Measurements from ENCODE around the gene SND1.
"Not testable (repeated sequence)": the region's sequence is repeated elsewhere in the genome, so short reads cannot be mapped to it uniquely, and the experiment has no call there.

Gene SND1

DNA sequence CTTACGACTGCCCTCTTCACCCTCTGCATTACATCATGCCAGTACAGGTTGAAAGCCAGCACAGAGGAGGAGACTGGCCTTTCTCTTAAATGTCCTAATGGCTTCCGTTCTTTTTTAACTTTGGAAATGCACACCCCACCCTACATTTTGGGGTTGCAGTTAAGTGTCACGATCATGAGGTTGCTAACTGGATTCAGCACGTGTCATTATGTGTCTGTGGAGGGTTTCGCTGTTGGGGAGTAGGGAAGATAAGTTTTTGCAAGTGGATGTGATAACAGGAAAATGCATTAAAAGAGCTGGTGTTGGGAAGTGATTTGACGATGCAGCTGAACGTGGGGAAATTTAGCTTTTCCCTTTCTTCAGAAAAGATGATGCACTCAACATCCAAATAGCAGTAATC is 243.4 kb downstream of the SND1 start:
- no peak for DNase-seq

DNA sequence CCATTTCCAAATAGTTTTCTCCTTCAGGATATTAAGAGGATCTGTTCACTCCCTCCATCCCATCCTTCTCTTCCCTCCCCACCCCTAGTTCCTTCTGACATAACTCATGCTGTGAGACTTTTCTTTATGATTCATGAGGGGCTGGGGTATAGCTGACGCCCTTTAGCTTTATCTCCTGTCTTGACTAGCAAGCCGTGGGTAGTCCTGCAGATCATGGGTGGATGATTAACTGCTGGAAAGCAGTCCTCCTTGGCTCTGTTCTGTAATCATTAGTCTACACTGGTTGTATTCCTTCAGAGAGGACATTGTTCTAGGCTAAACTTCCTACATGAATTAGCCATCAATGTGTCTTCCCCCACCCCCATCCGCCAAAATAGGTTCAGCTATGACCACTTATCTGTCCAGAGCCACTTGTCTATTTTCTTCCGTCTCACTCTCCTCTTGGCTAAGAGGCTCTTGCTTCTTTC is 243.9 kb downstream of the SND1 start:
- no peak for DNase-seq

DNA sequence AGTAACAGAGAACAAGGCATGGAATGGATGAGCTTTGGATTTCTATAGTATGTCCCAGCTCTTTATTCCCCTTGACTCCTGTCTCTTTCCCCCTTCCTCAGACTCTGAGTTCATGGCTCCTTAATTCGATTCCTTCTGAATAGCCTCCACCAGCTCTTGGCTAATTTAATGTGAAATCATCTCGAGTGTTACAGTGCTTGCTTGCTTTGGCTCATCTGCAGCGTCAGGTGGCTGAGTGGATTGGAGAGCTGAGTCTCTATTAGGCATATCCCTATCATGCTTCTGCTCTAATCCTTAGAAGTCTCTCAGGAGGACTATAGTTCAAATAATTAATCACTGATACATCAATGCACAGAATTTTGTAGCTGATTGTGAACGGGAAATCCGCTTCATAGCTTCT is 244.7 kb downstream of the SND1 start:
- DNase-seq: no peak

DNA sequence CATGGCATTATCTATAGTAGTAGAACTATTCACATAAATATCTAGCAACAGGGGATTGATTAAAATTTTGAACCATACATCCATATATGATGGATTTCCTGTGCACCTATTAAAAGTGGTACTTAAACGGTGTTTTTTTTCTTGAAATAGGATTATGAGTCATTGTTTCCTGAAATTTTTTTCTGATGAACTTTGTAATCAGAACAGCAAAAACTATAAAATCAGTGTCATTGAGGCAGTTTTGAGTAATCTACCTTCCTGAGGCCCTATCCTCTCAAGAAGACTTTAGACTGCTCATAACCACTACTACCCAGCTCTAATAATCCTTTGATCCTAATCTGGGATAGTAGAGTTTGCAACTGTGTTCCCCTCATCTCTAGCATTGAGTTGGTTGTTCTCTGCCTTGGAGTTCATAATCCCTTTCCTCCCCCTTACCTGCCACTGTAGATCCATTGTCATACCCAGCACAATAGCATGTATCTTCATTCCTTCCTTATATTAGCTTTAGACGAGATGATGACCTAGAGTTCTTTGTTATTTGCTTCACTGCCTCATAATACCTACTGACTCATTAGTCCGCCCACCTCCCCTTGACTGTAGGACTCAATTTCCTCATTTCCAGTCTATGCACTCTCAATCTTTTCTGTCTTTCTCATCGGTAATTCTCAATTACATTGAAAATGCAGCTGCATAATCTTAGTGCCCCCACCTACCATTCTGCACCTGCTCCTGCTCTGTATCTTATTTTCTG is 245.9 kb downstream of the SND1 start:
- no peak for DNase-seq

DNA sequence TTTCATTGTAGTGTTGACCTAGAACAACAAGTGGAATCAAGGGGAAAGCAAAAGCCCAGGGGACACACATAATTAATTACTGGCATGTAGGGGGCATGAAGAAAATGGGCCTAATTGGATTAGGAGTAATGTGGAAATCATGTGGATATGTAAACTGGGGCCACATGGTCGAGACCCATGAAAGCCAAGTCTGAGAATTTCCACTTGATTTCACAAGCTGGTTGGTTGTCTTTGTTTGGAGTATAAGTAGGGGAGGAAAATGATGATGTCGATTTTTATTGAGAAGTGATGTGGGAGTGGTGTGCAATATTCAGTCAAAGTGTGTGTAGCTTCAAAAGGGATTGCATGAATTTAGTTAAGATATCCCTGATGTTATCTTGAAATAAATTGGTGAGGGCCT is 247.4 kb downstream of the SND1 start:
- no peak for DNase-seq

DNA sequence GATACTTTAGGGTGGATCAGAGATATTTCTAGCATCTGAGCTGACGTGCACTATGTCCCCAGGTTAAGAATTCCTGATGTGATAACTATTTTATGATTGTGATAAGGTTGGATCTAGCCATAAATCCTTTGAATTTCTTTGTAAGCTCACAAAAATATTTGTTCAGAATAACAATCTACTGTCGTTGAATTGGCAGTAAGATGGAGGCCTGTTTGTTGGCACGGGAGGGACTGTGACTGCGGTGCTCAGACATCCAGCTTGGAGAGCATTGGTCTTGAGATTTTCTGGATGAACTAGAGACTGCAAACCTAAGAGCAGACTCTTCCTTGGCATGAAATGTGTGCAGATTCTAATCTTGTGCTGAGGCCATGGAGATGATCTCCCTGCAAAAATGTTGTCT is 248.1 kb downstream of the SND1 start:
- no peak for DNase-seq

DNA sequence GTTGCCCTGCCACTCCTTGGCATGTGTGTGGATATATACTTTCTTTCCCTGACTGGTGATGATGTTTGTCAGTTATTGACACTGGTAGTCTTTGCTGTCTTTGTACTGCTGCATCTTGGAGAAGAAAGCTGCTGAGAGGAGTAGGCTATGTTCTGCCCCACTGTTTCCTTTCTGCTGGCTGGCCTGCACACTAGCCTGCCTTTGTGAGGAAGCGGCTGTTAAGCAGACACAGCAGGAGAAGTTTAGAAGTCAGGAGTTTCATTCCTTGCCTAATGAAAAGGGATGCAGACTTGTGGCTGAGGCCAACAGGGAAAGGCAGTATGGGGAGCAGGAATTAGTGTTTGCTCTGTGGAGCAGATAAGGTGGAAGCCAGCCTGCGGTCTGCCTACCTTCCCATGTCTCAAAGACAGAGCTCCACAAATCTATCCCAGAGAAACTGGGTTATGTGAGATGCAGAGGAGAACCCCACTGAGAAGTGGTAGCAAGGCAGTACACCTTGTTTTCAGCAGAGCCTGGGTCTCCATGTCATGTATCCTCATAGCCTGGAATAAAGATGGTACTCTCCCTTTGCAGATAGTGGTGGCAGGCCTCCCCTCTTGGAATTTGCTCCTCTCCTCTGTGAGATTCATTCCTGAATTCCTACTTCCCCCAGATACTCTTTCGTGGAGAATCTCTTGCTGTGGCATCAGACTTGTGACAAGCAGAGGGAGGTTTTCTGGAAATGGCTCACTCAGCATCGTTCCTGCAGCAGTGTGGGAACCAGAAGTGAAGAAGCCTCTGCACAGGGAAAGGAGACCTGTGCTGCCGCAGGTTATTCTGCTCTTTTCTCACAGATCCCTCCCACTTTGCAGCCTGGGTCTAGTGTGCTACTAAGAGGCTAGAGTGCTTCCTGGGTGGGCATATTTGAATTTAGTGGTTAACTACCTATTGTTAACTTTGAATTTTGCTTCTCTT is 249.0 kb downstream of the SND1 start:
- DNase-seq: no peak

DNA sequence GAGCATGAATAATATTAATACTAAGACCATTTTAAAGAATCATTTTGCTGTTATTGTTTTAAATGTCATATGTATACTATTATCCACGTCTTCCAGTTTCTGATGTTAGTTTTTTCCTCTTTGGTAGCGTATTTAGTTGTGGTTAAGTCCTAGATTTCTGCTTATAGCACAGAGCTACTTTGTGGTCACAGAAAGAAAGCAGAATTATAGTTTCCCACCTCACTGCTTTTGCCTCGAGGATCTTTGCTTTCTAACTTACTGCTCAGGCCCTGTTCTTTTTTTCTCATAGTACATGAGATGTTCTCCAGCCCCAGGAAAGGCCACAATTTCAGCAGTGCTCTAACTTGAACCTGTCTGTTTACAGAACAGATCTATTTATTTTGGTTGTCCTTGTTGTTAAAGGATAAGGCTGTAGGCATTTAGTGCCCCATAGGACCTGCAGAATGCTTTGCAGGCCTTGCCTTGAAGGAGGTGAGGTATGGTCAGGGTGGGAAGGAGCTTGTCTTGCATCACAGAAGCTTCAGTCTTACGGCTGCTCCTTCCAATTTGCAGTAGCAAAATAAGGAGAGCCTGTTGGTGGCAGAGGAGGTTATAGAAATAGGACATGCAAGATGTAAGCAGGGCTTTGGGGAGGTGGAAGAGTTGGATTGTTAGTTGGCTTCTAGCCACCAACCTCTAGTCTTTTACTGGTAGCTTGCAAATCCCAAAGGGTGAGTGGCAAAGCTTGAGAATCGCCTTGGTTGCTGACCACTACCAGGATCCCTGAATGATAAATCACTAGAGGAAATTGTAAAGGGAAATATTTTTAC is 250.1 kb downstream of the SND1 start:
- DNase-seq: no peak

DNA sequence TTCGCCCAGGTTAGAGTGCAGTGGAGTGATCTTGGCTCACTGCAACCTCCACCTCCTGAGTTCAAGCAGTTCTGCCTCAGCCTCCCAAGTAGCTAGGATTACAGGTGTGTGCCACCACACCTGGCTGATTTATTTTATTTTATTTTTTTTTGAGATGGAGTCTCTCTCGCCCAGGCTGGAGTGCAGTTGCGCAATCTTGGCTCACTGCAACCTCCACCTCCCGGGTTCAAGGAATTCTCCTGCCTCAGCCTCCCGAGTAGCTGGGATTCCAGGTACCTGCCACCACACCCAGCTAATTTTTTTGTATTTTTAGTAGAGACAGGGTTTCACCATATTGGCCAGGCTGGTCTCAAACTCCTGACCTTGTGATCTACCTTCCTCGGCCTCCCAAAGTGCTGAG is 250.8 kb downstream of the SND1 start:
- not testable (repeated sequence) for DNase-seq

DNA sequence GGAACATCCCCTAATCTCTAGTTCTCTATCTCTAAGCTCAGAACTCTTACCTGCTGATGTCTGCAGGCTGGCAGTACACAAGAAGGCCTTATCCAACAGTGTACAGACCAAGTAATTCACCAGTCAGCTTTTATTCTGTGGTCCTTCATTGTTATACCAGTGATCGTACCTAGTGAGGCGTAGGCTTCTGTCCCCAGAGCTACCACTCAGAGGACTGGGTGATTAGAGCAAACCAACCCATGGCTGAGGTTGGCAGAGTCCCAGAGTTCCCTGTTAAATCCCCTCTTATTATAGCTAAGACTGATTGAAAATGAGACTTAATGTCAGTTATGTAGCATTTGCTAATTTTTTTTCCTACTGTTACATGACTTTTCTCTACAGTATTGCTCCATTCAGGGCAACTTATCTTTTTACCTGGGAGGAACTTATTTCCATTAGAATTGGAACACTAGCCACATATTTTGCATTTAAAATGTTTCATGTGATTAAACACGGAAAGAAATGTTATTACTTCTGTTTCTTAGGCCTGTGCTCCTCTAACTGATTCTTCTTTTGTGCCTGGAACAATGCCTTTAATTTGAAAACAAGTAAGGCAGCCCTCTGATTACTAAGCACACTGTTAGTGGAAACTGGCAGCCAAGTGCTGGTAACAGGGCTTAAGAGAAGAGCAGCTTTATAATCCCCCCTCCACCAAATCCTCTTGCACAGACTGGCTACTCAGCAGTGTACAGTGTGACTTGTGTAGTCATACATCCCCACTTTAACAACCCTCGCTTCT is 252.1 kb downstream of the SND1 start:
- no peak for DNase-seq

DNA sequence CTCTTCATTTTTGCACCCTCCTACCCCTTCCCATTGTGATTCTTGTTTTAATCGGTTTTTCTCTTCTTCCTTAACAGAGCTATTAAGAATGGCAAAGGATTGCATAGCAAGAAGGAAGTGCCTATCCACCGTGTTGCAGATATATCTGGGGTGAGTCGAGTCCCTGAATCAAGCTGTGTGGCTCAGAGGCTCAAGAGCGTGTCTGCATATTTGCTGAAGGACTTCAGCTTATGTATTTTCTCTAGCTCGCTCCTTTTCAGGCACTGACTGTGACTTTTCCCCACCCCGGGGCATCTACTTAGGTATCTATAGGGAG is 252.6 kb downstream of the SND1 start:
- no peak for DNase-seq

DNA sequence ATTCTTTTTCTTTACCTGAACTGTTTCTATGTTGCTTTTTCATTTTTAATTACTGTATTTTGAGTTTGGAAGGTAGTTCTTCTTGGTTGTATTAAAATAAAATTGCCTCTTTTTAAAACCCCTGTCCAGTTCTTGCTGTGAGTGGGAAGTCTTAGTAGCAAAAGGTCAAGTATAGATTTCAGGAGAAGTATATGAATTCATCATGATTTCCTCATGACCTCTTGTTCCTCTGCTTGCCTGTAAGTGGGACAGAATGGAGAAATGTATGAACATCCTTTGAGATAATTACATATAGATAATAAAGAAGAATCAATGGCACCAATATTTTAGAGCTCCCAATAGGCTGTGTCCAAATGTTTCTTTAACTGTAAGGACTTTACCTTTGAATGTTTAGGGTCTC is 253.0 kb downstream of the SND1 start:
- no peak for DNase-seq

DNA sequence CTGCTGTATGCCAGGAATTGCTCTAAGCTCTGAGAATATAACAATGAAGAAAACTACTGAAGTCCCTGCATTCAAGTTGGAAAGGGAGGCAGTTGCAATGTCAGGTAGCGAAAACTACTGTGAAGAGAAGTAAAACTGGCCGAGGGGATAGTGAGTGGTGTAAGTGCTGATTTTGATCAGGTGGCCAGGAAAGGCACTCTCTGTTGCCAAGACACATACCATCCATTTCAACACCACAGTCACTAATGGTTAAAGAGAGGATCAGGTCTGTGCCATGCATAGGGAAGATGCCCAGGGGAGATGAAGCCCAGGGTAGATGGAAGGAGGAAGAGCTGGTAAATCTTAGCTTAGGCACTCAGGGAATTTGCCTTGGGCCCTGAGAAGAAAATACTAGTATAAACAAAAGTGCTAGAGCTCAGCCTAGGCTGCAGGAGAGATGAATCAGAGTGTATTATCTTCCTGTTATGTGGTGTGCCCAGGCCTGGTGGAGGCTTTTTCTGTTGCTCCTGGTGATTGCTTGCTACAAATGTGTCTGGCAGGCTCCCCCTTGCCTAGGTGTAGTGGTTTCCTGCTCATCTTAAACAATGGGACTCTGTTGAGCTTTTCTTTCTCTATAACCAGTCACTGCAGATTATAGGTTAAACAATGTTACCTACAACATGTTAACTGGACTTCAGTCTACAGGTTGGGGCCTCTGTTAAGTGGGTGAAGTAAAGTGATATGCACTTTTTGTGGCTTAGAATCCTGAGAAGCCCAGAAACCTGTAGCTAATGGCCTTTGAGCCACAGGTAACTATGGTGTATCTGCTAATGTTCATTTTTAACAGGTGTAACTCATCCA is 253.7 kb downstream of the SND1 start:
- no peak for DNase-seq

DNA sequence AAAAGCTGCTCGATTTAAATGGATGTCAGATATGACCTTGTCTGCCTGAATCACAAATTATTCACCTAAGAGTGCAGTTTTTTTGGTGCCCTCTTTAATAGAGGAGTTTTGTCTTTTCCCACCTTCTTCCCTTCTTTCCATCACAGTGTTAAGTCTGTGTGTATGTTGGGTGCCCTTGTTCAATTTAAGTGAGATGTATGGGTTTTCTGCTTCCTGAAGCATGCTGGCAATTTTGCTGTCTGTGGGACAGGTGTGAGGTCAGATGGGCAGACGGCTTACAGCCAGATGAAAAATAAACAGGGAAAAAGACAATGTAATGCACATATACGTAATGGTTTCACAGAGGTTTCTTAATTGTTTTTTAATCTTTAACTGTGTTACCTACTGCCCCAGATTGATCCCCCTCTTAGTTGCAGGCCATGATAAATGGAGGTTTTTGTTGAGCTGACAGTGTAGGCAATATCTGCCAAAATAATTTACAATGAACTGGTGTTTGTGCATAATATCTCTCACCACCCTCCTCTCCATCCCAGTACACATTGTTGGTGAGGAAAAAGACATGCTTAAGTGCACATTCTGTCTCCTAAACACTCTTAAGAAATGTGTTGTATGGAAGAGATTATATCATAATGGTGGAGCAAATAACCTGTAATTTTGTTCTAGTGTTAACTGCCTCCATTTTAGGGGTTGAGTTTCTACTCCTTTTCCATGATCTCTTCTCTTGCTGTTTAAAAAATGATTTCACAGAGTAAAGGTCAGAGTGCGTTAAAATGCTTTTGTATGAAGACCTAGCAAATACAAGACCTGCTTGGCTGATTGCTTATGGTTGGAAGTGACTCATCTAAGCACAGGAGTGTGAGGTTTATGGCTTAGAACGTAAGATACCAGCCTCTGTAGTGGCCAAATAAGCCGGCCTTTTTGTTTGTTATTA is 255.4 kb downstream of the SND1 start:
- no peak for DNase-seq

DNA sequence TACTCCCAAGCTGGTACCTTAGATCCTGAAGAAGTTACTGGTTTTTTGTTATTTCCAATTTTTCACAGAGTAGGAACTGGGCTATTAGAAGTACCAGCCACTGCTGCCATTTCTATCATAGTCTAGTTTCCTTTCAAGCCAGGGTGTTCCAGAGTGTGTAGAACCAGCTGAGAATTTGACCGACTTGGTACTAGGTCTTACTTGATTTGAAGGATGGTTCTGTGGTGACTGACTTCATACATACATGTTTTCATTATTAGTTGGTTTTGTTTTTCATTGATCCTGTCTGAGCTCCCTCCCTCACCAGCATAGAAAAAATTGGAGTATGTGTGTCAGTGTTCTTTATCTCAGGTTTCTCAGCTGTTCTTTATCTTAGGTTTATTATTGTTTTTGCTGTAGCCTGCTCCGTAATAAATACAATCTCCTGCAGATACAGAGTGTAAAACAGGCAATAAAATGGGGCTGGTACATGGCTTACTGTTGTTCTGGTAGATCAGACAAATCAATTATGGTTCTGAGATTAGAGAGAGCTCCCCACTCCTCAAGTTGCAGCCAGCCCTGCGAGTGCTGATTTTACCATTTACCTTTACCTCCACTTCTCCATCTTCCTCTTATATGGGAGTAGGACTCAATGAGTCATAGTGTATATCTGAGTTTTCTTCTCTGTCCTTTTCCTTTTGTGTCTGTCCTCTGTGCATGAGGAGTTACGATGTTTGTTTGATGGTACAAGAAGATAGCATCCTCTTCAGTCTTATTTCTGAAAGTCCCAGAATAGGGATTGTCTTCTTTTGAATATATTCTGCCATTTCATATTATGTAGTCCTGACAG is 256.6 kb downstream of the SND1 start:
- DNase-seq: no peak

DNA sequence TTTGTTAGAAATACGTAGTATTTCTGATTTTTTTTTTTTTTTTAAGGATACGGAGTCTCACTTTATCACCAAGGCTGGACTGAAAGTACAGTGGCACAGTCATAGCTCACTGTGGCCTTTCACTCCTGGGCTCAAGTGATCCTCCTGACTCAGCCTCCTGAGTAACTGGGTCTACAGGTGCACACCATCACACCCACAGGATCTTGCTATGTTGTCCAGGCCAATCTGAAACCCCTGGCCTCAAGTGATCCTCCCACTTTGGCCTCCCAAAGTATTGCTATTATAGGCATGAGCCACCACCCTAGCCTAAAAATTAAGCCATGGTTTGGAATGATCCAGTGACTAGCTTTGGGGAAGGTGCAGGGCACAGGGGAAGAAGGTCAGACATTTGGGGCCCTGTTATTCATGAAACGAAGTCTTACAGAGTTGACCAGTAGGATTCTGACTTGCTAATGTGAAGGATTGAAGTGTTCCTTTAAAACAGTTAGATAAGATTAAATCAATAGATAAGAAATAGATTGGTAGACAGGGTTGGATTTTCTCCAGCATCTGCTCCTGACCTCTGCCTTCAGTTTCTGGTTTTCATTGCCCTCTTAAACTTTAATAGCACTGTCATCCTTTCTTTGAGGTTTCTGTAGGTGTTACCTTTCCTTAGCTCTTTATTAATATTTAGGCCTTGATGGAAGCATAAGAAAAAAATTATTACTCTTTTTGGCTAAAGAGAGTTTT is 257.6 kb downstream of the SND1 start:
- no peak for DNase-seq

DNA sequence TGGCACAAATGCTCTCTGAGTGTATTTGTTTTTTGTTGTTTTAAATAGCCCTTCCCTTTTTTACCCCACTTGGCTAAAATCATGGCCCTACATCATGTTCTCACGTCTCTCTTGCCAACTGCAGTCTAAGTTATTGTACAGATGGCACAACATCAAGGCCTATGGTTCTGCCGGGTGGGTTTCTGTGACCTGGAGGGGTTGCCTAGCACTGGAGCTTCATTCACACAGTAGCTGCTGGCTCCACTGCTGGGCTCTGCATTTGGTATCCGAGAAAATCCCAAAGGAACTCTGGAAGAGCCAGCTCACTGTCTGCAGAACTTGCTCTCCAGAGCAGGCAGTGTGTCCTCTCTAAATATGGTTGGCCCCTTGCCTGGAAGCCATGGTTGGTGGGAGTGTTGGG is 258.7 kb downstream of the SND1 start:
- DNase-seq: no peak

DNA sequence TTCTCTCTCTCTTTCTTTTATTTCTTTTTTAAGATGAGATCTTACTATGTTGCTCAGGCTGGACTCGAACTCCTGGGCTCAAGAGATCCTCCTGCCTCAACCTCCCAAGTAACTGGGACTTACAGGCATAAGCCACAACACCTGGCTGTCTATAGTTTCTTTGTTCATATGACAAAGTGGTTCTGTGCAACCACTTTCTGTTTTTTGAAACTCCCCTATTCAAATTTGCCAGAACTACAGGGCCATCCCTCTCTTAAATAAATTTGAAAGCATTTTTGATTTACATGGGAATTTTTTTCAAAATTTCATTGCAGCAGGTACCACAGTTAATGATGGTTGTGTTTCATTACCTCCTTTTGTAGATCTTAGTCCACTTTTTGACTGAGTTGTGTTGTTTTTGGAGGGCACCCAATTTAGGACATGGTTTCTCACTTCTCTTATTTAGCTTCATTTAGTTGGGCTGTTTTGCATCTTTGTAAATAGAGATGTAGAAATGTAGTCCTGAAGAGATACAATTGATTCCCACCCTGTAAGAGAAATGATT is 260.0 kb downstream of the SND1 start:
- no peak for DNase-seq

DNA sequence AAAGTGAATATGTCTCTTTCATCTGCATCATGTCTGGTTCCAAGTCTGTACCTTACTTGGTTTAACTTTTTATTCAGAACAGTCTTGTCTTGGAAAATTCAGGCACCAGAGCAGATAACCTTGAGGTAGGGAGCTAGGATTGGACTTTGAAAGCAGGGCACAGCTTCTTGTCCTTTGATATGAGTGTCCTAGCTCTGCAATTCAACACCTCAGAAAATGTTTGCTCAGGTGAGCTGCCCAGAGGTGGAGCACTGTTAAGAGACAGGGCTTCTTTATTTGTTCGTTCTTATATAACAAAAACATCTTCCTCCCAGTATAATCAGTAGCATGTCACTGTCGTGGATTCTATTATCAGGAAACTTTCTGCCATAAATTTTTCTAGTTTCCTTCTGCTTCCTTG is 260.9 kb downstream of the SND1 start:
- no peak for DNase-seq
